Omental fat pad (tissue), 4 donors: ENCODE data around the gene SULF2. TPM values are rescaled to one million over a fixed set of nuclear protein-coding genes. Genes with fewer than 3 reads are reported as not detected.
"Not testable (repeated sequence)": the region's sequence is repeated elsewhere in the genome, so short reads cannot be mapped to it uniquely, and the experiment has no call there.

ENCODE experiments used
- ATAC-seq: fragments of 150-250 bp; one replicate; pipeline ENCODE4 v1.9.1; 2016; ENCODE audit warnings: mild to moderate bottlenecking, moderate library complexity; ENCODE audit not compliant: low FRiP score
- DNase-seq: peaks from one replicate; pipeline ENCODE4 v3.0.0-alpha.2; 2019; ENCODE audit warnings: low spot score
- total RNA-seq, 4 donors: library from RNA; depleted of rRNA; stranded (reverse); fragments of >200 nt; gene quantifications; one replicate each; pipeline ENCODE4 v1.1.0, GENCODE V29; 2016
- TF ChIP-seq, protein P1 (sequence below), 3 donors: fragments of 450-650 bp; IDR thresholded peaks; one replicate each; pipeline ENCODE4 v1.5.1; 2016 to 2017; ENCODE audit warnings: antibody characterized with exemption in 3 of 3, mild to moderate bottlenecking in 3 of 3, moderate library complexity in 2 of 3

Gene SULF2
- total RNA-seq, 4 donors from 2014 or later: 51.8 to 100 (median 68.1) TPM

DNA sequence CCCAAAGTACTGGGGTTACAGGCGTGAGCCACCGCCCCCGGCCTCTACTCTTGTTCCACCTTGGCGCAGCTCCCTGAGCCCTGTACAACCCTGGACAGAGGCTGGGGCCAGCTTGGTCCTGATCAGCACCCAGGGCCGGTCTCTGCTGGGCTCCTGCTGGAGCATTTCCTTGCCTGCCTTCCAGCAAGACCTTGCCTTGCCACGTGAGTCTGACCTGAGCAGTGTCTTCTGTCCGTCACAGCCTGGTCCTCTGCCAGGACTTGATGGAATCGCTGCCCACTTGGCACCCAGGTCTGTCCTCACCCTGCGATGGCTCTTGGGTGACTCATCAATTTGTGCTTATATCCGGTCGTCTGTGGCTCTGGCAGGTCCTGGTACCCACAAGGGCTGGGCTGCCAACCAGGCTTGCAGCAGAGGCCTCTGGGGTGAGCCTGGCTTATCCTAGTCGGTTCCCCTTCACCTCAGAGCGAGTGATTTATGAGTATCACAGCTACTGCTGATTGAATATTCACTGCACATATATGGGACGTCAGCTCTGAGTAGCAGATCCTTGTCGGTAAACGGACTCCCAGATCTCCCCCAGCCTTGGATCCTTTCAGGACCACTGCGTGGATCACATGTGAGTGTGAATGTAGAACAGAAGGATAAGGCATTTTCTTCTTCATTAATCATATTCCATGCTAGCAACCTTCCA is 10.1 kb upstream of the SULF2 start:
- ATAC-seq: no peak
- TF ChIP-seq, protein P1, sequence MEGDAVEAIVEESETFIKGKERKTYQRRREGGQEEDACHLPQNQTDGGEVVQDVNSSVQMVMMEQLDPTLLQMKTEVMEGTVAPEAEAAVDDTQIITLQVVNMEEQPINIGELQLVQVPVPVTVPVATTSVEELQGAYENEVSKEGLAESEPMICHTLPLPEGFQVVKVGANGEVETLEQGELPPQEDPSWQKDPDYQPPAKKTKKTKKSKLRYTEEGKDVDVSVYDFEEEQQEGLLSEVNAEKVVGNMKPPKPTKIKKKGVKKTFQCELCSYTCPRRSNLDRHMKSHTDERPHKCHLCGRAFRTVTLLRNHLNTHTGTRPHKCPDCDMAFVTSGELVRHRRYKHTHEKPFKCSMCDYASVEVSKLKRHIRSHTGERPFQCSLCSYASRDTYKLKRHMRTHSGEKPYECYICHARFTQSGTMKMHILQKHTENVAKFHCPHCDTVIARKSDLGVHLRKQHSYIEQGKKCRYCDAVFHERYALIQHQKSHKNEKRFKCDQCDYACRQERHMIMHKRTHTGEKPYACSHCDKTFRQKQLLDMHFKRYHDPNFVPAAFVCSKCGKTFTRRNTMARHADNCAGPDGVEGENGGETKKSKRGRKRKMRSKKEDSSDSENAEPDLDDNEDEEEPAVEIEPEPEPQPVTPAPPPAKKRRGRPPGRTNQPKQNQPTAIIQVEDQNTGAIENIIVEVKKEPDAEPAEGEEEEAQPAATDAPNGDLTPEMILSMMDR (IDR thresholded peaks at IDR 0.05): no peak
- DNase-seq: no peak

- not testable (repeated sequence) for DNase-seq
These were observed 9.0 kb upstream of the SULF2 start for GRCh38 chr20:47794264-47794663.

GRCh38 chr20:47792021-47792618 is 6.8 kb upstream of the SULF2 start:
- TF ChIP-seq, protein P1 (IDR thresholded peaks at IDR 0.05): no peak
- no peak for DNase-seq
- peak; percentile 94 for ATAC-seq

More at GRCh38 chr20:47794264-47794663, 9.0 kb upstream of the SULF2 start:
- ATAC-seq: not testable (repeated sequence)

- ATAC-seq (no peak), DNase-seq (no peak)
- TF ChIP-seq, protein P1 (IDR thresholded peaks at IDR 0.05): no peak
These were observed 5.9 kb upstream of the SULF2 start for GRCh38 chr20:47791084-47791599.

DNA sequence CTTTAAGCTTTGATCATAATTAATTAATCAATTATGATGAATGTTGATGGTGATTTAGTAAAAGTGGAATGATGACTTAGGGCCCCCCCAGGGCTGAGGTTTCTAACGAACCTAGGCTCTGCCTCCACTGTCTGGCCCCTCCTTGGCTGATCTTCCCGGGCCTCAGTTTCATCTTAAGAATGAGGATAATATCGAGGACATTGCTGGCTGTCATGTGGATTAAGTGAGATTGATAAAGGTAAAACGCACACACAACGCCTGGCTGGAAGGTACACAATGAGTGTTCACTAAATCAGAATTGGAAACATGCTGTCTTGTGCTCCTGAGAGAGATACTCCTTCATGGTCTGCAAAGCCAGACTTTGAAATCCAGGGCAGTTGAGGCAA is 5.3 kb upstream of the SULF2 start:
- TF ChIP-seq, protein P1 (IDR thresholded peaks at IDR 0.05): no peak
- DNase-seq (no peak), ATAC-seq (no peak)

DNA sequence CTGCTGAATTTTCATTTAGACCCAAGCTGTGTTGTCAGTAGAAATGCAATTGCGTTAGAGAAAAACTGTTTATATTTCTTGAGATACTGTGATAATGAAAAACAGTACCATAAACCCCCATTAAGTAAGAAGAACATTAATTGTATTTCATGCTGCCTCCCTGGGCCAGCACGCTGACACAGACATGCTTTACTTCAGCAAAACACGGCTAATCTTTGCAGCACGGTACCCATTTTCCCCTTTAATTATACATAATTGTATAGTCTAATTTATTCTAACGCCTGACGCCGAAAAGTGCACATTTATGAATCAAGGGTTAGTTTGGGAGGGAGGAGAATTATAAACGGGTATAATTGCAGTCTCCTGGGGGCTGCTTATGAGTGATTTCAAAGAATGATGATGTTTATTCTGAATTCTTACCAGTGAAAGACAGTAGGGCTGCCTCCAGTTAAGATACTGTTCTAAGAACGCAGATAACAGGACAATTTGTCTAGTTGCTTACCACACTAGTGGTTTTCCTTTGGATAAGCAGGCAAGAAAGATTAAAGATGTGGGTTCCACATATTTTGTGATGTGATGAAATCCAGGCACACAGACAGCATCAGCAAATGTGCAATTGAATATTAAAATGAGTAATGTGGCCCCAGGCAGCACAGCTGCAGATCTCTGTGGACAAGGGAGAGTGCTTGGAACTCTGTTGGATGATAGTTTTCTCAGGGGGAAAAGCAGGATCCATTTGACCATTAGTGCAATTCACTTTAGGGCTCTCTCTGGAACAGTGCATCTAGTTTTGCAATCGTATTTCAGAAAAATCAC is 4.7 kb upstream of the SULF2 start:
- TF ChIP-seq, protein P1 (IDR thresholded peaks at IDR 0.05): no peak
- ATAC-seq: peak; percentile 12
- no peak for DNase-seq

DNA sequence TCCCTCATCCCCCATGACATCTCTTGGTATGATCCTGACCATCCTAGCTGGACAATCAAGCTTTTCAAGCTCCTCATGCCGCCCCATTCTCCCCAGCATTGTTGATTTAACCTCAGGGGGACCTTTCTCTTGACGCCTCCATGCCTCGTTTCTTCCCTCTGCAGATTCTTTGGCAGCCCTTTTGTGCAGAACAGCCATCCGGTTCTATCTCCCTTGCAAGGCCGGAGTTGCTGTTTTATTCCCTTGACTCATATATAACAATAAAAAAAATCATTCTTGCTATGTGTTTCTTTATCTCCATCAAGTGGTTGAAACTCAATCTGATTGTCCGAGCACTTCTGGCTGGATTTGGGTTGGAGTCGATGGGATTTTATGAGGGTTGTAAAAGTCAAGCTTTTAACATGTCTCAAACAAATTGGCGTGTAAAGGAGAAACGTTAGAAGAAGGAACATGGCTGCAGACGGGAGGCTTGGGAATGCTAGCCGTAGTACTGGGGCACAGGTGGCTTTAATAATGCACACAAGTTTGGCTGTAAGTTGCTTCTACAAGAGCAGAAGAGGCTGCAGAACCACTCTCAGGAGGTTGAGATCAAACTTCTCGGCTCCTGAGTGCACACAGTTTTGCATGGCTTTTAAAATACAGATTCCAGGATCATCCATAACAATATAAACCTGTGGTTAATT is 3.9 kb upstream of the SULF2 start:
- TF ChIP-seq, protein P1 (IDR thresholded peaks at IDR 0.05): no peak
- no peak for ATAC-seq

More for the DNA sequence above, 3.9 kb upstream of the SULF2 start:
- DNase-seq: no peak
